Mucosa of gallbladder (tissue), 1 donor: ENCODE data around the gene ERN1. TPM values are rescaled to one million over a fixed set of nuclear protein-coding genes. Genes with fewer than 3 reads are reported as not detected.

Source experiments
- DNase-seq: peaks from one replicate; pipeline ENCODE4 v3.0.0-alpha.2; 2020; ENCODE audit warnings: low spot score
- total RNA-seq: library from RNA; stranded (reverse); gene quantifications from one replicate; pipeline ENCODE4 v1.2.1, GENCODE V29; 2021
- donor health status: DM: no; HTN: no; CAD: no.

Gene ERN1
- total RNA-seq, 1 donor from 2014 or later = 41.6 TPM

- peak; percentile 46 for DNase-seq
Measured at GRCh38 chr17:64158406-64158805, 28.5 kb upstream of the ERN1 start.

- no peak for DNase-seq
Measured at GRCh38 chr17:64157669-64158180, 27.8 kb upstream of the ERN1 start.

- DNase-seq = no peak
Measured at GRCh38 chr17:64156670-64157069, 26.7 kb upstream of the ERN1 start.

- peak; percentile 77 for DNase-seq
Measured at GRCh38 chr17:64155751-64156544, 26.0 kb upstream of the ERN1 start.

GRCh38 chr17:64155129-64155528, 25.2 kb upstream of the ERN1 start:
- no peak for DNase-seq

- no peak for DNase-seq
Measured at GRCh38 chr17:64154717-64155116, 24.8 kb upstream of the ERN1 start.

GRCh38 chr17:64154313-64154695, 24.4 kb upstream of the ERN1 start:
- no peak for DNase-seq

GRCh38 chr17:64153565-64154312, 23.8 kb upstream of the ERN1 start:
- DNase-seq = no peak

- no peak for DNase-seq
Measured at GRCh38 chr17:64152428-64153125, 22.6 kb upstream of the ERN1 start.

GRCh38 chr17:64151016-64151368, 21.0 kb upstream of the ERN1 start:
- DNase-seq = no peak

GRCh38 chr17:64150237-64151015, 20.5 kb upstream of the ERN1 start:
- DNase-seq = peak; percentile 85

- DNase-seq = no peak
Measured at GRCh38 chr17:64149196-64149595, 19.3 kb upstream of the ERN1 start.

GRCh38 chr17:64148699-64149098, 18.8 kb upstream of the ERN1 start:
- no peak for DNase-seq

- no peak for DNase-seq
Measured at GRCh38 chr17:64148017-64148631, 18.2 kb upstream of the ERN1 start.

GRCh38 chr17:64147110-64148016, 17.4 kb upstream of the ERN1 start:
- DNase-seq = no peak

- DNase-seq = peak; percentile 48
Measured at GRCh38 chr17:64146418-64147109, 16.6 kb upstream of the ERN1 start.

- peak; percentile 98 for DNase-seq
Measured at GRCh38 chr17:64145751-64146417, 15.9 kb upstream of the ERN1 start.

- no peak for DNase-seq
Measured at GRCh38 chr17:64145375-64145750, 15.4 kb upstream of the ERN1 start.

- no peak for DNase-seq
Measured at GRCh38 chr17:64139542-64139941, 9.6 kb upstream of the ERN1 start.
